ENCODE data around the gene RALBP1.

GRCh38 chr18:9441061-9441460, 34.3 kb upstream of the RALBP1 start:
- TF ChIP-seq POLR2AphosphoS5 (IDR thresholded peaks at IDR 0.05) (no peak), POLR2A (IDR thresholded peaks at IDR 0.05) (no peak), CTCF (IDR thresholded peaks at IDR 0.05) (no peak)
